GM13976 (cell line): Measurements from ENCODE around the gene MIB1.

Experiments
- DNase-seq: peaks from one replicate; pipeline ENCODE4 v3.0.0; 2012; ENCODE audit warnings: low spot score
- in situ Hi-C: fragments of 300-500 bp; cut with MboI; formaldehyde crosslinking; loops from one replicate; pipeline ENCODE4 v1.12.0; 2022; ENCODE audit warnings: low sequenced_read_pairs, mixed read lengths, inconsistent platforms; ENCODE audit not compliant: unreplicated experiment
- TF ChIP-seq, protein P1 (sequence below): IDR thresholded peaks from 2 replicates; pipeline ENCODE4 v1.5.1; 2012; ENCODE audit warnings: borderline replicate concordance, mild to moderate bottlenecking; ENCODE audit not compliant: insufficient read depth; ENCODE audit errors: extremely low read depth, missing control alignments, control extremely low read depth

The MIB1 gene

DNA sequence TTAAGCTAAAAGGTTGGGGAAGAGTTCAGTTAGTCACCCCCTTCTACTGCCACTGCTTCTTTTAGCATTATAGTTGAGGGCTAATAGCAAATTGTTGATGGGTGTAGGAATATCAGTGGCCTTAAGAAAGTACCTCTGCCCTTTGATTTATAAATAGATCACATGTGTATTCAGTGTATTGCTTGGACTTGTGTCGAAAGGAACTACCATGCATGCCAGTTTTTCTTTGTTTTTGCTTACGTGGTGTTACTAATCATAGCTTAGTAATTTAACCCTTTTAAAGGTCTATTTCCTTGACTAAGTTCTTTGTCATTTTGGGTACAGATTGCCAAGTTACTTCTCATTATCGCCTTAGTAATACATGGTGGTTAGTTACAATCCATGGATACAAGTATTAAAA lies 85.6 kb downstream of the MIB1 start:
- TF ChIP-seq, protein P1, sequence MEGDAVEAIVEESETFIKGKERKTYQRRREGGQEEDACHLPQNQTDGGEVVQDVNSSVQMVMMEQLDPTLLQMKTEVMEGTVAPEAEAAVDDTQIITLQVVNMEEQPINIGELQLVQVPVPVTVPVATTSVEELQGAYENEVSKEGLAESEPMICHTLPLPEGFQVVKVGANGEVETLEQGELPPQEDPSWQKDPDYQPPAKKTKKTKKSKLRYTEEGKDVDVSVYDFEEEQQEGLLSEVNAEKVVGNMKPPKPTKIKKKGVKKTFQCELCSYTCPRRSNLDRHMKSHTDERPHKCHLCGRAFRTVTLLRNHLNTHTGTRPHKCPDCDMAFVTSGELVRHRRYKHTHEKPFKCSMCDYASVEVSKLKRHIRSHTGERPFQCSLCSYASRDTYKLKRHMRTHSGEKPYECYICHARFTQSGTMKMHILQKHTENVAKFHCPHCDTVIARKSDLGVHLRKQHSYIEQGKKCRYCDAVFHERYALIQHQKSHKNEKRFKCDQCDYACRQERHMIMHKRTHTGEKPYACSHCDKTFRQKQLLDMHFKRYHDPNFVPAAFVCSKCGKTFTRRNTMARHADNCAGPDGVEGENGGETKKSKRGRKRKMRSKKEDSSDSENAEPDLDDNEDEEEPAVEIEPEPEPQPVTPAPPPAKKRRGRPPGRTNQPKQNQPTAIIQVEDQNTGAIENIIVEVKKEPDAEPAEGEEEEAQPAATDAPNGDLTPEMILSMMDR, result no peak
- DNase-seq, result no peak
- in situ Hi-C loops, result no loop called here

GRCh38 chr18:21826641-21827302 lies 86.2 kb downstream of the MIB1 start:
- TF ChIP-seq, protein P1, result no peak
- in situ Hi-C loops, result no loop called here
- DNase-seq, result no peak

DNA sequence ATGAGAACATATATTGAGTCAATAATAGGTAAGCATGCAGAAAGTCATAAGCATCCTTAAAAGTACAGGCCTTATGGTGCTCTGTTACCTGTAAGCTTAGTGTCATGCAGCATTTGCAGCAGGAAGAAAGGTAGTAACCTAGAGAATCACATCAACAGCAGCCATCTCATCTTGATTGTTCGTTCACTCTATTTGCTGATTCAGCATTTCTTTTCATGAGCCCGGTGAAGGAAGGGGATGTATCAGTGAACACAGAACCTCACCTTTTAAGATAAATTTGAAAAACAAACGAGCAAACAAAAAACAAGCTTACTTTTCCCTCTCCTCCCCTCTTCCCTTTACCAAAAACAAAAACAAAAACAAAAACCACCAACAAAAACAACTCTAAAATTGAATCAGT lies 89.9 kb downstream of the MIB1 start:
- DNase-seq, result no peak
- in situ Hi-C loops, result no loop called here
- TF ChIP-seq, protein P1, result no peak

DNA sequence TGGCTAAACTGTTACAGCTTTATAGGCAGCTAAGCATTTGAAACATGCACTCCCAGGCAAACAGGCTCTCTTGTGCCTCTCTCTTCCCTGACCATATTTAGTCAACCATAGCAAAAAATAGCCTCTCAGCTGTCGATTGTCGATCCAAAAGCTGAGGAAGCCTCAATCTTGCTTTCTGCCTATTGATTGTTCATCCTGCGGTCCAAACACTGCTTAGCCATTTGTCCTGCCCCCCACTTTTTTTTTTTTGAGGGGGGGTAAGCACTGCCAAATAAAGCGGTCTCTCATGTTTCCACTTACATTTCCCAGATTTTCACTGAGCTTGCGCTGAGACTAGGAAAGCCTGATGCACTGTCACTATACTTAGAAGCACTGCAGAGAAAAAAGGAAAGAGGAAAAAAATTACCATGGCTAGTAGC lies 90.8 kb downstream of the MIB1 start:
- no peak for DNase-seq
- in situ Hi-C loops, result no loop called here
- TF ChIP-seq, protein P1, result no peak

GRCh38 chr18:21833604-21834298 lies 93.2 kb downstream of the MIB1 start:
- TF ChIP-seq, protein P1, result no peak
- in situ Hi-C loops, result no loop called here
- no peak for DNase-seq

DNA sequence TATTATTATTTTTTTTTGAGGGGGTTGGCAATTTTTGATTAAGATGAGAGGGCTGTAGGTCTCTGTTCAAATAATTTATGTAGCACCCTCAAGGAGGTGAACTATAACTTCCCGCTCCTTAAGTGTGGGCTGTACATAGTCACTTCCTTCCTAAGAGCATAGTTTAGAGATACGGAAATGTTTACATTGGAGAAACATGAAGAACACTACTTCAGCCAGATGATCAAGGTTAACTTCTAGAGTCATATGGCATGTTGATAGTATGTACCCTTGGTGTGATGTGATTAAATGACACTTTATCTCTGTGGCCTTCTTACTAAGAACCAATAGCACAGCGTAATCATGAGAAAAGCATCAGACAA lies 93.7 kb downstream of the MIB1 start:
- TF ChIP-seq, protein P1, result no peak
- DNase-seq, result no peak
- in situ Hi-C loops, result no loop called here
